Measurements from ENCODE around the gene ERI2.
A peak's percentile ranks its signal among the peaks of the same experiment; 100 is the strongest.

Gene ERI2

GRCh38 chr16:20806168-20807050 is at the start of gene ERI2, which contains the start of gene REXO5:
Gene ERI2 (minus strand): TSS chr16:20806472. CDS start chr16:20806430, 42 bp downstream.
Gene REXO5 (plus strand): TSS chr16:20806527. CDS start chr16:20806954, 427 bp downstream.
- DNase-seq (ENCODE audit: low read depth) = peak; percentile 70

GRCh38 chr16:20854963-20855362 is 48.7 kb upstream of the ERI2 start:
- no peak for DNase-seq (ENCODE audit: low read depth)

- no peak for DNase-seq (ENCODE audit: low read depth)
Observed at GRCh38 chr16:20853981-20854620, 47.8 kb upstream of the ERI2 start.

GRCh38 chr16:20853143-20853542 is 46.9 kb upstream of the ERI2 start:
- DNase-seq (ENCODE audit: low read depth) = no peak

GRCh38 chr16:20851601-20852000 is 45.3 kb upstream of the ERI2 start:
- DNase-seq (ENCODE audit: low read depth) = no peak

- DNase-seq (ENCODE audit: low read depth) = no peak
Observed at GRCh38 chr16:20850981-20851380, 44.7 kb upstream of the ERI2 start.

- peak; percentile 40 for DNase-seq (ENCODE audit: low read depth)
Observed at GRCh38 chr16:20849589-20850390, 43.5 kb upstream of the ERI2 start.

- DNase-seq (ENCODE audit: low read depth) = no peak
Observed at GRCh38 chr16:20847550-20847949, 41.3 kb upstream of the ERI2 start.

- no peak for DNase-seq (ENCODE audit: low read depth)
Observed at GRCh38 chr16:20846551-20846950, 40.3 kb upstream of the ERI2 start.

GRCh38 chr16:20846030-20846429 is 39.8 kb upstream of the ERI2 start:
- no peak for DNase-seq (ENCODE audit: low read depth)

- no peak for DNase-seq (ENCODE audit: low read depth)
Observed at GRCh38 chr16:20844588-20844987, 38.3 kb upstream of the ERI2 start.

- no peak for DNase-seq (ENCODE audit: low read depth)
Observed at GRCh38 chr16:20844054-20844453, 37.8 kb upstream of the ERI2 start.

GRCh38 chr16:20839504-20839903 is 33.2 kb upstream of the ERI2 start:
- no peak for DNase-seq (ENCODE audit: low read depth)

GRCh38 chr16:20838240-20838639 is 32.0 kb upstream of the ERI2 start:
- DNase-seq (ENCODE audit: low read depth) = no peak

GRCh38 chr16:20833086-20833485 is 26.8 kb upstream of the ERI2 start:
- no peak for DNase-seq (ENCODE audit: low read depth)

GRCh38 chr16:20830372-20830771 is 24.1 kb upstream of the ERI2 start:
- no peak for DNase-seq (ENCODE audit: low read depth)

- no peak for DNase-seq (ENCODE audit: low read depth)
Observed at GRCh38 chr16:20829536-20829935, 23.3 kb upstream of the ERI2 start.

- no peak for DNase-seq (ENCODE audit: low read depth)
Observed at GRCh38 chr16:20826039-20826566, 19.8 kb upstream of the ERI2 start.

- no peak for DNase-seq (ENCODE audit: low read depth)
Observed at GRCh38 chr16:20822521-20823325, 16.5 kb upstream of the ERI2 start.

GRCh38 chr16:20821682-20822081 is 15.4 kb upstream of the ERI2 start:
- DNase-seq (ENCODE audit: low read depth) = no peak

- no peak for DNase-seq (ENCODE audit: low read depth)
Observed at GRCh38 chr16:20818929-20819585, 12.8 kb upstream of the ERI2 start.
